Activated CD8-positive, alpha-beta T cell treated with anti-CD3 and anti-CD28 coated beads for 36 hours (primary cell): ENCODE measurements around the gene CSTF1. TPM values are rescaled to one million over a fixed set of nuclear protein-coding genes. Genes with fewer than 3 reads are reported as not detected.

Source experiments
- ATAC-seq: fragments of 200-7000 bp; cut with Tn5 transposase; one replicate; pipeline ENCODE4 v1.10.0; 2021; ENCODE audit warnings: mild to moderate bottlenecking, moderate library complexity
- CTCF ChIA-PET: fragments of 350-600 bp; sonication (Branson Sonifier 250); formaldehyde crosslinking; loops from one replicate; lab custom pipeline; 2021; ENCODE audit warnings: antibody characterized with exemption; lab: Charles Lee
- POLR2A ChIA-PET: fragments of 350-600 bp; sonication (Branson Sonifier 250); formaldehyde crosslinking; loops from one replicate; lab custom pipeline; 2021; ENCODE audit warnings: antibody characterized with exemption; lab: Charles Lee
- DNase-seq: peaks from one replicate; pipeline ENCODE4 v3.0.0-alpha.2; 2020
- H3K27ac Mint-ChIP-seq: one replicate; pipeline ENCODE4 v1.8.0; 2021; ENCODE audit warnings: mild to moderate bottlenecking, mixed read lengths
- H3K27me3 Mint-ChIP-seq: one replicate; pipeline ENCODE4 v1.8.0; 2021; ENCODE audit warnings: mixed read lengths
- H3K36me3 Mint-ChIP-seq: one replicate; pipeline ENCODE4 v1.8.0; 2021; ENCODE audit warnings: low read depth, mixed read lengths
- H3K4me1 Mint-ChIP-seq: one replicate; pipeline ENCODE4 v1.8.0; 2021; ENCODE audit warnings: low read depth, mixed read lengths
- H3K4me3 Mint-ChIP-seq: one replicate; pipeline ENCODE4 v1.8.0; 2021; ENCODE audit warnings: mild to moderate bottlenecking, moderate library complexity, mixed read lengths
- H3K9me3 Mint-ChIP-seq: one replicate; pipeline ENCODE4 v1.8.0; 2021; ENCODE audit warnings: mixed read lengths
- intact Hi-C: fragments of 100-400 bp; cut with micrococcal nuclease; formaldehyde crosslinking; loops from one replicate; pipeline ENCODE4 v1.10.0; 2022
- total RNA-seq, 2 experiments: library from RNA; stranded (reverse); gene quantifications; one replicate each; pipeline ENCODE4 v1.2.3, GENCODE V29; 2021
- TF ChIP-seq, protein P1 (sequence below): fragments of 200-600 bp; IDR thresholded peaks from one replicate; pipeline ENCODE4 v1.8.0; 2022; ENCODE audit warnings: antibody characterized with exemption, mild to moderate bottlenecking

Gene CSTF1
- total RNA-seq, 2 experiments from 2014 or later, result 63.4 to 66.2 TPM

DNA sequence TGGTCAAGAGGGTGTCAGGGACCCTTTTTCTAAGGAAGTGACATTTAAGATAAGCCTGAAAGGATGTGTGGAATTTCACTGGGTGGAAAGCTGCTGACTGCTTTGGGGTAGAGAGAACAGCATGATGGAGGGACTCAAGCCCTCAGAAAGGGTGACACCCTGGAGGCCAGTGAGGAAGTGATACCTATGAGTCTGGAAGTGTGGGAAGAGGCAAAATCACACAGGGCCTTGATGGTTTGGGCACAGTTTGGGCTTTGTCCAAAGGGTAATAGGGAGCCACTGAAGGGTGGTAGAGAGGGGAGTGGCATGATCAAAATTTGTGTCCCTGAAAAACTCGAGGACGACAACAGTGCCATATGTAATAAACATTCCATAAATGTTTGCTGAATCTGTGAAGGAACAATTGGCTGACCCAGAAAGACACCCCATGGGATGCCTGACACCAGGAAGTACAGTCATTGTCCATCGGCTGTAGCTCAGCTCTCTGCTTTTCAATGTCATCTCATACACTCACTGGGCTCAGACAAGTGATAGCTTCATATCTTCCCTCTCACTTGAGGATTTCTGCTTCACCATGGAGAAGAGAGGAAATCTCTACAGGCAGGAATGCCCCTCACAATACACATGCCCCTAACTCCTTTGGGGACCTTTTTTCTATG, 40.9 kb downstream of the CSTF1 start:
- ChIA-PET POLR2A (interaction anchor here (0.9 to 2.3 kb wide), 8 partner anchors 10 to 21 kb away, joined by 3 to 10 read pairs (median 3); no protein-coding TSS in a partner anchor), CTCF (interaction anchor here (1.2 to 6.3 kb wide), 4 partner anchors 9 to 17 kb away, joined by 3 to 35 read pairs (median 4); no protein-coding TSS in a partner anchor)
- Mint-ChIP-seq H3K4me3 (no peak overlapping the region), H3K27me3 (no peaks in the 10 kb centered on the region), H3K27ac (peak overlapping the region; percentile 86), H3K9me3 (no peaks in the 10 kb centered on the region), H3K4me1 (peaks cover 60% of the 10 kb centered on the region), H3K36me3 (peaks cover 10% of the 10 kb centered on the region)
- intact Hi-C loops, result no loop called here
- ATAC-seq, result peak; percentile 39
- TF ChIP-seq, protein P1, sequence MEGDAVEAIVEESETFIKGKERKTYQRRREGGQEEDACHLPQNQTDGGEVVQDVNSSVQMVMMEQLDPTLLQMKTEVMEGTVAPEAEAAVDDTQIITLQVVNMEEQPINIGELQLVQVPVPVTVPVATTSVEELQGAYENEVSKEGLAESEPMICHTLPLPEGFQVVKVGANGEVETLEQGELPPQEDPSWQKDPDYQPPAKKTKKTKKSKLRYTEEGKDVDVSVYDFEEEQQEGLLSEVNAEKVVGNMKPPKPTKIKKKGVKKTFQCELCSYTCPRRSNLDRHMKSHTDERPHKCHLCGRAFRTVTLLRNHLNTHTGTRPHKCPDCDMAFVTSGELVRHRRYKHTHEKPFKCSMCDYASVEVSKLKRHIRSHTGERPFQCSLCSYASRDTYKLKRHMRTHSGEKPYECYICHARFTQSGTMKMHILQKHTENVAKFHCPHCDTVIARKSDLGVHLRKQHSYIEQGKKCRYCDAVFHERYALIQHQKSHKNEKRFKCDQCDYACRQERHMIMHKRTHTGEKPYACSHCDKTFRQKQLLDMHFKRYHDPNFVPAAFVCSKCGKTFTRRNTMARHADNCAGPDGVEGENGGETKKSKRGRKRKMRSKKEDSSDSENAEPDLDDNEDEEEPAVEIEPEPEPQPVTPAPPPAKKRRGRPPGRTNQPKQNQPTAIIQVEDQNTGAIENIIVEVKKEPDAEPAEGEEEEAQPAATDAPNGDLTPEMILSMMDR, result no peak
- DNase-seq, result no peak

DNA sequence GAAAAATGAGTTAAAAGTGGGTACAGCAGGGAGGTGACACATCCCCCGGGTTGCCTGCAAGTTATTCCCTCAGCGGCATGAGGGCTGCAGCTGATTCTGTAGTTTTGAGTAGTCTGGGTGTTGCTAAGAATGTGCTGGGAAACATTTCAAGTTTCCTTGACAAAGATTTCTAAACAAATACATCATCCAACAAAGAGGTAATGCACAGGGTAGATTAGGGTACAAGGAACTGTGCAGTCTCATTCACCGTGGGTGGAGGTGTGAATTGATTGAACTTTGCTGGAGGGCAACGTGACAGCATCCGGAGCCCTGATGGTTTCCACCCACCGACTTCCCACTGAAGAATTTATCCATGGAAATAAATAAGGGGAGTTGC, 41.4 kb downstream of the CSTF1 start:
- Mint-ChIP-seq H3K27me3 (no peaks in the 10 kb centered on the region), H3K4me1 (peaks cover 58% of the 10 kb centered on the region), H3K36me3 (peaks cover 10% of the 10 kb centered on the region), H3K9me3 (no peaks in the 10 kb centered on the region), H3K27ac (peak overlapping the region; percentile 86), H3K4me3 (no peak overlapping the region)
- ChIA-PET POLR2A (interaction anchor here (0.9 to 2.3 kb wide), 6 partner anchors 13 to 21 kb away, joined by 3 to 10 read pairs (median 3); no protein-coding TSS in a partner anchor), CTCF (interaction anchor here (1.2 to 1.6 kb wide), 3 partner anchors 10 to 16 kb away, joined by 3 to 5 read pairs (median 4); no protein-coding TSS in a partner anchor)
- intact Hi-C loops, result no loop called here
- TF ChIP-seq, protein P1, result no peak
- DNase-seq (peak; percentile 63), ATAC-seq (peak; percentile 76)

DNA sequence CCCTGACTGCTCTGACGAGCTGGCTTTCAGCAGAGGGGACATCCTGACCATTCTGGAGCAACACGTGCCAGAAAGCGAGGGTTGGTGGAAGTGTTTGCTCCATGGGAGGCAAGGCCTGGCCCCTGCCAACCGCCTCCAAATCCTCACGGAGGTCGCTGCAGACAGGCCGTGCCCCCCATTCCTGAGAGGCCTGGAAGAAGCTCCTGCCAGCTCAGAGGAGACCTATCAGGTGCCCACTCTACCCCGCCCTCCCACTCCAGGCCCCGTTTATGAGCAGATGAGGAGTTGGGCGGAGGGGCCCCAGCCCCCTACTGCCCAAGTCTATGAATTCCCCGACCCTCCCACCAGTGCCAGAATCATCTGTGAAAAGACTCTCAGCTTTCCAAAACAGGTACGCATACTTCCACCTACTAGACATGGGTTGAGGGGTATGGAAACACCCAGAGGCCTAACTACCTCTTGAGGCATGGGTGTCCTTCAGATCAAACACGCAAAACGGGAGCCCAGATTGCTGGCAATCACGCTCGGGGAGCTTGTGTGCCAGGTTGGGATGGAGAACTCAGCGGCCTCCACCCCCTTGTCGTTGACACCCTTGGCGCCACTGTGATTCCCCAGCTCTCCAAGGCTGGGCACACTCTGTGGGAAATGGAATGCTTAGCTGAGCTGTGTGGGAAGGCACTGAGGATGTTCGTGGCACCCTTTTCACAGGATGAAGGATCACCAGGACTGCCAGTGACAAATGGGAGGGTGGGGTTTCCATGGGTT, 44.9 kb downstream of the CSTF1 start:
- H3K4me1 Mint-ChIP-seq, result peaks cover 56% of the 10 kb centered on the region
- TF ChIP-seq, protein P1, result no peak
- H3K27me3 Mint-ChIP-seq, result no peaks in the 10 kb centered on the region
- H3K36me3 Mint-ChIP-seq, result peaks cover 19% of the 10 kb centered on the region
- no peaks in the 10 kb centered on the region for H3K9me3 Mint-ChIP-seq
- no peak overlapping the region for H3K27ac Mint-ChIP-seq
- intact Hi-C loops, result no loop called here
- CTCF ChIA-PET, result interaction anchor here (0.8 to 1.5 kb wide), 3 partner anchors 9 to 17 kb away, joined by 3 to 5 read pairs (median 3); no protein-coding TSS in a partner anchor
- DNase-seq, result no peak
- no peak overlapping the region for H3K4me3 Mint-ChIP-seq
- POLR2A ChIA-PET, result interaction anchor here (1.2 to 1.5 kb wide), 2 partner anchors 15 to 25 kb away, joined by 4 read pairs; partner anchors contain the start of gene CASS4
- no peak for ATAC-seq

DNA sequence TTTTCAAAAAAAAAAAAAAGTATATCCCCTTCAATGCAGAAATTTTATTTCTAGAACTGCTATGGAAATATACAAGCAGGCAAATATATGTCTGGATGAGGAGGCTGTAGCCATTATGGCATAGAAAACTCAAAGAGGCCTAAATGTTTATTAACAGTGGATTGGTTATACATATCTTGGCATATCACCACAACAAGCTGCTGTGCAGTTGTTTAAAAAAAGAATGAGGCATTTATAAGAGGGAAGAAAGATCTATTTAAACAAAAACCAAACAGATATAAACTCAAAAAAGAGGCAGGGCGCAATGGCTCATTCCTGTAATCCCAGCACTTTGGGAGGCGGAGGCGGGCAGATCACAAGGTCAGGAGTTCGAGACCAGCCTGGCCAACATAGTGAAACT, 45.8 kb downstream of the CSTF1 start:
- no peak for ATAC-seq

More for the DNA sequence above, 45.8 kb downstream of the CSTF1 start:
- Mint-ChIP-seq H3K27ac (peak overlapping the region; percentile 13), H3K9me3 (no peaks in the 10 kb centered on the region), H3K4me1 (peaks cover 56% of the 10 kb centered on the region), H3K36me3 (peaks cover 19% of the 10 kb centered on the region), H3K4me3 (no peak overlapping the region), H3K27me3 (no peaks in the 10 kb centered on the region)
- ChIA-PET CTCF (no interaction called here), POLR2A (interaction anchor here (1.2 kb wide), 1 partner anchor 26 kb away, joined by 4 read pairs; the partner anchor contains the start of gene CASS4)
- TF ChIP-seq, protein P1, result no peak
- intact Hi-C loops, result no loop called here
- no peak for DNase-seq
